Neutrophil (primary cell): ENCODE results near the gene MRPL1.

ENCODE experiments used
- H3K27ac ChIP-seq: fragments of 200-600 bp; sonication (generic); 2 replicates; pipeline ENCODE4 v1.5.1; 2016; ENCODE audit warnings: mild to moderate bottlenecking, moderate library complexity
- H3K27me3 ChIP-seq: fragments of 200-600 bp; sonication (generic); 2 replicates; pipeline ENCODE4 v1.6.0; 2016; ENCODE audit warnings: mild to moderate bottlenecking
- H3K36me3 ChIP-seq: fragments of 200-600 bp; sonication (generic); 2 replicates; pipeline ENCODE4 v1.5.1; 2017
- H3K4me1 ChIP-seq, 2 experiments: fragments of 200-600 bp in 1 of 2; sonication (generic) in 1 of 2; 1 replicate in 1 of 2; 2 replicates in 1 of 2; pipeline versions ENCODE4 v1.5.1 to v1.6.1; 2013 to 2016; ENCODE audit warnings: low read depth in 1 of 2, low read length in 1 of 2, mild to moderate bottlenecking in 1 of 2, moderate library complexity in 1 of 2; ENCODE audit not compliant: control insufficient read depth in 1 of 2, insufficient read depth in 1 of 2
- H3K4me3 ChIP-seq, 2 experiments: fragments of 200-600 bp in 1 of 2; sonication (generic) in 1 of 2; 1 replicate in 1 of 2; 2 replicates in 1 of 2; pipeline ENCODE4 v1.5.1; 2013 to 2016; ENCODE audit warnings: low read depth in 1 of 2, low read length in 1 of 2, mild to moderate bottlenecking in 1 of 2, moderate library complexity in 1 of 2
- H3K9me3 ChIP-seq: fragments of 200-600 bp; sonication (generic); 2 replicates; pipeline ENCODE4 v1.5.1; 2016
- CTCF ChIP-seq: fragments of 200-600 bp; sonication (generic); IDR thresholded peaks from 2 replicates; pipeline ENCODE4 v1.5.1; 2016; ENCODE audit warnings: antibody characterized with exemption

The MRPL1 gene

DNA sequence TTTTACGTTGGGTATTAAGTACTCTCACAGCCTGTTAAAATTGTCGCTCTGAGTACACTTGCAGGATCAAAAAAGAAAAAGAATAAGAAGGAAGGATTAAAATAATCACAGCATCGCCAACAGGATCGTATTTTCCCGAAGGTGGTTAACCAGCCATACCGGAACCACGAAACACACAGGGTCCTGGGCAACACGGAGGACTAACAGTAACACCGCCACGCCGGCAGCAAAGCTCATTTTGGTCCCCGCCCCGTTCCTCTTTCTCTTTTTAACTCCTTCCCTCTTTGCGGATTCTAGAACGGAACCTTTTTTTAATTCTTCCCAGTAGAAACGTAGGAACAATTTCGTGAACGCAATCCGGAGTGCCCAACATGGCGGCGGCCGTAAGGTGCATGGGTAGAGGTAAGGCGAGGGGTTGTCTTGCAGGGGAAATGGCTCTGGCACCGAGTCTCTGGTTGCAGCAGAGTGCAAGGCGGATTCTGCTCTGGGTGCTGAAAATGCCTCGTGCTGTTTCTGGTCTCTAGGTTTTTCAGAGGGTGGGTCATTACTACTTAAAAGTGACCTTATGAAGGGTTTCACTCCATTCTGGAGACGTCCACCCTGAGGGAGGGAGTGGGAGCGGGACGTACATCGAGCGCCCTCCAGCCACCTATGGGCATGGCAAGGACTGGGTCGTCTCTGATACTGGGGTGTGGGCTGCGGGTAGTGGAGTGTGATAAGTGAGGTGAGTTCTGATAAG is at the start of gene MRPL1:
Gene MRPL1 (plus strand): TSS at position 353 of the 739 bp plus-strand sequence. CDS start 19 bp downstream, at position 372.
- TF ChIP-seq CTCF: no peak
- H3K27ac ChIP-seq: peak within 1 kb of the TSS; percentile 95
- no peaks in the 10 kb centered on the region for H3K9me3 ChIP-seq
- H3K4me3 ChIP-seq: peak within 1 kb of the TSS; percentile 81 to 88
- H3K36me3 ChIP-seq: no peaks in the 10 kb centered on the region
- no peaks in the 10 kb centered on the region for H3K27me3 ChIP-seq
- peaks cover 18 to 20% of the 10 kb centered on the region in 2 experiments for H3K4me1 ChIP-seq

- TF ChIP-seq CTCF: no peak
- peaks cover 18 to 28% of the 10 kb centered on the region in 2 experiments for H3K4me1 ChIP-seq
- no peak overlapping the region for H3K4me3 ChIP-seq
- H3K27ac ChIP-seq: peak overlapping the region; percentile 32
- no peaks in the 10 kb centered on the region for H3K9me3 ChIP-seq
- no peaks in the 10 kb centered on the region for H3K36me3 ChIP-seq
- no peaks in the 10 kb centered on the region for H3K27me3 ChIP-seq
Observed at GRCh38 chr4:77815636-77816035, 47.0 kb upstream of the MRPL1 start.

DNA sequence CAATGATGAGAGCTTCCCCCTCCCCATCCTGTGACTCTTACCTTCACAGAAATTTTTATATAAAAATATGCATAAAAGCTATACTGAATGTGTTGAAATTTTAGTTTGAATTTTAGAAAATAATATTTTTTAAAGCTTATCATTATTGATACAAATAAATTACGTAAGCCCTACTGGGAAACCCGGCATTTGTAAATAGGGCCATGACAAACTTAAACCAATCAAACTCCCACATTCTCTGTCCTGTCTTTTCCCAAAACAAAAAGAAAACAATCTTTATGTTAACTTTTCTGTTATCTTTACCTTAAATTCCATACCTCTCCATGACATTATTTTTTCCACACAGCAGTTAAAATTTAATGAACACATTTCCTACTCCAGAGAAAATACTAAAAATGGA is 46.1 kb upstream of the MRPL1 start:
- no peaks in the 10 kb centered on the region for H3K9me3 ChIP-seq
- peaks cover 27 to 37% of the 10 kb centered on the region in 2 experiments for H3K4me1 ChIP-seq
- no peak overlapping the region for H3K4me3 ChIP-seq
- H3K27me3 ChIP-seq: no peaks in the 10 kb centered on the region
- H3K36me3 ChIP-seq: no peaks in the 10 kb centered on the region
- H3K27ac ChIP-seq: peak overlapping the region; percentile 99
- TF ChIP-seq CTCF: no peak

DNA sequence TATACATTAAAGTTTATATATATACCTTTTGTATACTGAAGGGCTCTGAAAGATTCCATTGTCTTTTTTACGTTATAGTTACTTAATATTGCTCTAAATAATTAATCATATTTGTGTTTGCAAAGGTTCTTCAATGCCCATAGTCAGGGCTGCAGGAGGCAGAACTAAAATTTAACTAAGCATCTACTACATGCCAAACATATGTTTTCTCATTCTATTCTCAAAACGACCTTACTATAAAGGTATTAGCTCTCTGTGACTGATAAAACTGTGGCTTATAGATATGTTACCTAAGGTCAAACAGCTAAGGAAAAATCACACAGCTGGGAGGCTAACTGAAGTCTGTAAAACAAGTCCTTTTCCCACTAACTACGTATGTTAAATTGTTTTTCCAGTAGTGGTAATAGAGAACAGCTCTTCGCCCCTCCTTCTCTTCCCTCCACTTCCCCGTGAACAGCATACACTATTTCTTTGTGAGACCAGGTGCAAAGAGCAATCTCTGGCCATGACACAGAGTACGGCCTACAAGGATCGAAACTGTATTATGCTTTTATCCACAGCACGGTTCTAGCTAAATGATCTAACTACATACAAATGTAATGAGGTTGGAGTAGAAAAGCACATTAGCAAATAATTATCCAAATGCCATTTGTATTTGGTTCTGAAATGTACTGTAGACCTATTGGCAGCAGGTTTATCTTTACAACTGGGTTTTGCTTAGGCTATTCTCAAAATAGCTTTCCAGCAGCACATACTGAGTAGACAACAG is 45.1 kb upstream of the MRPL1 start:
- H3K27me3 ChIP-seq: no peaks in the 10 kb centered on the region
- peak overlapping the region; percentile 98 for H3K4me3 ChIP-seq
- H3K9me3 ChIP-seq: no peaks in the 10 kb centered on the region
- peaks cover 35 to 47% of the 10 kb centered on the region in 2 experiments for H3K4me1 ChIP-seq
- H3K27ac ChIP-seq: peak overlapping the region; percentile 99
- TF ChIP-seq CTCF: no peak
- H3K36me3 ChIP-seq: no peaks in the 10 kb centered on the region

GRCh38 chr4:77818073-77818601 is 44.5 kb upstream of the MRPL1 start:
- no peaks in the 10 kb centered on the region for H3K9me3 ChIP-seq
- no peaks in the 10 kb centered on the region for H3K36me3 ChIP-seq
- H3K27ac ChIP-seq: peak overlapping the region; percentile 99
- H3K4me1 ChIP-seq: peaks cover 35 to 51% of the 10 kb centered on the region in 2 experiments
- peak; percentile 72 for TF ChIP-seq CTCF
- H3K27me3 ChIP-seq: no peaks in the 10 kb centered on the region
- peak overlapping the region; percentile 98 for H3K4me3 ChIP-seq
